Gastroesophageal sphincter (tissue), 3 donors: ENCODE results near the gene EGFR.

Experiments used
- CTCF ChIP-seq, 4 experiments: fragments of 200-600 bp in 2 of 4; fragments of 450-650 bp in 2 of 4; sonication (generic) in 1 of 4; IDR thresholded peaks; one replicate each; pipeline ENCODE4 v1.5.1; 2017 to 2019; ENCODE audit warnings: antibody characterized with exemption in 4 of 4, mild to moderate bottlenecking in 2 of 4, moderate library complexity in 2 of 4
- EP300 ChIP-seq: sonication (generic); formaldehyde crosslinking; IDR thresholded peaks from one replicate; pipeline ENCODE4 v1.6.1; 2017; ENCODE audit warnings: antibody characterized with exemption, mild to moderate bottlenecking
- POLR2A ChIP-seq, 2 donors: fragments of 450-650 bp; IDR thresholded peaks; one replicate each; pipeline ENCODE4 v1.6.1; 2017; ENCODE audit warnings: antibody characterized with exemption in 2 of 2, mild to moderate bottlenecking in 2 of 2, moderate library complexity in 1 of 2
- POLR2AphosphoS5 ChIP-seq: sonication (generic); formaldehyde crosslinking; IDR thresholded peaks from one replicate; pipeline ENCODE4 v1.6.1; 2017; ENCODE audit warnings: antibody characterized with exemption

GRCh38 chr7:55160539-55160938, 141.7 kb downstream of the EGFR start:
- TF ChIP-seq POLR2AphosphoS5 (no peak), EP300 (no peak), CTCF (IDR thresholded peaks at IDR 0.05) (no peak), POLR2A (IDR thresholded peaks at IDR 0.05) (no peak)
